Gastrocnemius medialis (tissue), 4 donors: Measurements from ENCODE around the gene RLN3.

Experiments
- CTCF ChIP-seq, 5 experiments: fragments of 450-650 bp in 3 of 5; fragments of 200-600 bp in 2 of 5; sonication (generic) in 2 of 5; IDR thresholded peaks in 4 of 5; conservative IDR thresholded peaks in 1 of 5; 1 replicate in 4 of 5; 2 replicates in 1 of 5; pipeline ENCODE4 v1.5.1; 2016 to 2019; ENCODE audit warnings: antibody characterized with exemption in 5 of 5, mild to moderate bottlenecking in 3 of 5, moderate library complexity in 3 of 5
- POLR2A ChIP-seq, 2 donors: fragments of 450-650 bp; IDR thresholded peaks; one replicate each; pipeline ENCODE4 v1.6.1; 2017; ENCODE audit warnings: antibody characterized with exemption in 2 of 2, mild to moderate bottlenecking in 2 of 2, moderate library complexity in 2 of 2

- no peak for TF ChIP-seq CTCF (IDR thresholded peaks at IDR 0.05 in 4 of 5, conservative IDR thresholded peaks at IDR 0.05 in 1 of 5)
- TF ChIP-seq POLR2A (IDR thresholded peaks at IDR 0.05): no peak
Measured at GRCh38 chr19:14002571-14003250, 25.2 kb upstream of the RLN3 start.
